ENCODE results near the gene ARL9.

ARL9 gene

DNA sequence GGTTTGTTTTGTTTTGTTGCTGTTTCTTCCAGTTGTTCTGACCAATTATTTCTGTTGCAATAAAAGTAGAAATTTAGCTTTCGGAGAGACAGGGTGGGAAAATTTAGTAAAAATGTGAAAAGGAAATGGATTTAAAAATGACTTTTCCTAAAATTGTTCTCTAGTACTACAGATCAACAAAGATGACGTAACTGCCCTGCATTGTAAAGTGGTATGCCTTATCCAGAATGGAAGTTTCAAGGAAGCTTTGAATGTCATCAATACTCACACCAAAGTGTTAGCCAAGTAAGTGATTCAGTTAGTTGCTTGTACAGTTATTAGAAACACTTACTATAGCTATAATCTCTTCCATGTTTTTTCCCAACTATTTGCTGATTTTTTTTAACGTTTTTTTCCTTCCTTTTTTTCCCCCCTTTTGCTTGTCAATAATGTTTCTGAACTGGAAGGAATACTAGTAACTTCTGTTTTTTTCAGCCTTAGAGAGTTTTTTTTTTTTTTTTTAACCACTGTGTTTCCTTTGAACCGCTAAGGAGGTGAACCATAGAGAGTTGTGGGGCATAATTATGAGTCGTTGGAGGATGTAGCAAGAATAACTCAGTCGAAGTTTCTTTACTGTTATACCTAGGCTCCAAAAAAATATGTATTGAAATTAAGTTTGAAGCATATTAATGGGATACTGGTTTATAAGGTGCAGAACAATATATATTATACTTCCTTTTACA, 35.9 kb upstream of the ARL9 start:
- TF ChIP-seq, protein P1, sequence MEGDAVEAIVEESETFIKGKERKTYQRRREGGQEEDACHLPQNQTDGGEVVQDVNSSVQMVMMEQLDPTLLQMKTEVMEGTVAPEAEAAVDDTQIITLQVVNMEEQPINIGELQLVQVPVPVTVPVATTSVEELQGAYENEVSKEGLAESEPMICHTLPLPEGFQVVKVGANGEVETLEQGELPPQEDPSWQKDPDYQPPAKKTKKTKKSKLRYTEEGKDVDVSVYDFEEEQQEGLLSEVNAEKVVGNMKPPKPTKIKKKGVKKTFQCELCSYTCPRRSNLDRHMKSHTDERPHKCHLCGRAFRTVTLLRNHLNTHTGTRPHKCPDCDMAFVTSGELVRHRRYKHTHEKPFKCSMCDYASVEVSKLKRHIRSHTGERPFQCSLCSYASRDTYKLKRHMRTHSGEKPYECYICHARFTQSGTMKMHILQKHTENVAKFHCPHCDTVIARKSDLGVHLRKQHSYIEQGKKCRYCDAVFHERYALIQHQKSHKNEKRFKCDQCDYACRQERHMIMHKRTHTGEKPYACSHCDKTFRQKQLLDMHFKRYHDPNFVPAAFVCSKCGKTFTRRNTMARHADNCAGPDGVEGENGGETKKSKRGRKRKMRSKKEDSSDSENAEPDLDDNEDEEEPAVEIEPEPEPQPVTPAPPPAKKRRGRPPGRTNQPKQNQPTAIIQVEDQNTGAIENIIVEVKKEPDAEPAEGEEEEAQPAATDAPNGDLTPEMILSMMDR (IDR thresholded peaks at IDR 0.05), result no peak
- no peak for DNase-seq
- H3K4me1 ChIP-seq, result peaks cover 0 to 32% (median 23%) of the 10 kb centered on the region in 4 donors
- intact Hi-C loops (cut with DNase I; ENCODE audit: low total_unique reads), result loop anchor here (10.0 kb wide), 1 partner anchor 55 kb away; no protein-coding TSS in a partner anchor
- H3K27ac ChIP-seq, result no peak overlapping the region
- no peak overlapping the region for H3K4me3 ChIP-seq
- H3K27me3 ChIP-seq, result no peaks in the 10 kb centered on the region
- no peaks in the 10 kb centered on the region for H3K9me3 ChIP-seq
- H3K36me3 ChIP-seq, result peaks cover 30 to 43% (median 33%) of the 10 kb centered on the region in 3 donors

DNA sequence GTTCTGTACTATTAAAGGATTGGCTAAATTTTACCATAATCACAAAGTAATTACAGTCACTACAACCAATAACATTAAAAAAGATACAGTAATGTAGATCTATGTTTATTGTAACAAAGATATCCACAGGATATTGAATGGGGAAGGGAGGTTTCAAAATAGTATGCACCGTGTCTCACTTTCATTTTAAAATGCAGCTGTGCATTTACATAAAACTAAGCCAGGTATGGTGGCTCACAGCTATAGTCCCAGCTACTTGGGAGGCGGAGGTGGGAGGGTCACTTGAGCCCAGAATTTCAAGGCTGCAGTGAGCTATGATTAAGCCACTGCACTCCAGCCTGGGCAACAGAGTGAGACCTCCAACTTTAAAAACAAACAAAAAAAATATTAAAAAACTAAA, 29.7 kb upstream of the ARL9 start:
- intact Hi-C loops (cut with DNase I; ENCODE audit: low total_unique reads), result no loop called here
- TF ChIP-seq, protein P1 (IDR thresholded peaks at IDR 0.05), result no peak
- Histone ChIP-seq H3K27me3 (no peaks in the 10 kb centered on the region), H3K27ac (no peak overlapping the region), H3K4me1 (no peaks in the 10 kb centered on the region), H3K4me3 (no peak overlapping the region), H3K36me3 (peaks cover 80 to 98% (median 85%) of the 10 kb centered on the region in 3 donors), H3K9me3 (no peaks in the 10 kb centered on the region)
- no peak for DNase-seq

DNA sequence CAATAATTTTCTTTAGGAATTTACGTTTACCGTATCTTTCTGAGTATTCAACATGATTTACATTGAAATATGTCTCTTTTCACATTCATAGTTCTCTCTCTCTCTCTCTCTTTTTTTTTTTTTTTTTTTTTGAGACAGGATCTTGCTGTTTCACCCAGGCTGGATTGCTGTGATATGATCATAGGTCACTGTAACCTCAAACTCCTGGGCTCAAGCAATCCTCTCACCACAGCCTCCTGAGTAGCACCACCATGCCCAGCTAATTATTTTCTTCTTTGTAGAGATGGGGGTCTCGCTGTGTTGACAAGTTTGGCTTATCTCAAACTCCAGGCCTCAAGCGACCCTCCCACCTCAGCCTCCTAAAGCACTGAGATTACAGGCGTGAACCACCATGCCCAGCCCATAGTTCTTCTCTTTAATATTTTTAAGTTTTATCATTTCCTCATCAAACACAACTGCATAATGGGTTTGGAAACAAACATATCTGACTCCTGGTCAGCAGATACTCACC, 28.3 kb upstream of the ARL9 start:
- H3K4me1 ChIP-seq, result no peaks in the 10 kb centered on the region
- no peak overlapping the region for H3K27ac ChIP-seq
- TF ChIP-seq, protein P1 (IDR thresholded peaks at IDR 0.05), result no peak
- no peaks in the 10 kb centered on the region for H3K27me3 ChIP-seq
- peaks cover 72 to 96% (median 81%) of the 10 kb centered on the region in 3 donors for H3K36me3 ChIP-seq
- DNase-seq, result no peak
- intact Hi-C loops (cut with DNase I; ENCODE audit: low total_unique reads), result no loop called here
- no peaks in the 10 kb centered on the region for H3K9me3 ChIP-seq
- no peak overlapping the region for H3K4me3 ChIP-seq

DNA sequence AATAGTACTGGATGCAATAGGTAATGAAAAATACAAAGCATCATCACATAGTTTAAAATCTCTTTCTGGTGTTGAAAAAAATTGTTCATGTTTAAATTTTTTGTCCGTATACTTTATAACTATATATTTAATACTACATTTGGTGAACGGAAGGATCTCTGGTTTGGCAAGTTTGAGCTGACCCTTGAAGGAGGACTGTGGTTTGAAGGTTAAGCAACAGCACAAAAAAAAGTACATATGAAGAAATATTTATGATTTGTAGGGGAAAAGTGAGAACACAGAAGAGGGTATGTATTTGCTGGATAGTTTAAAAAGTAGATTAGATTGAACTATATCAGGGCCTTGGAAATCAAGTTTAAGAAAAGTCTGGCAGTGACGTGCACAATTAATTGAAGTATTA, 24.9 kb upstream of the ARL9 start:
- no peaks in the 10 kb centered on the region for H3K9me3 ChIP-seq
- peaks cover 71 to 95% (median 71%) of the 10 kb centered on the region in 3 donors for H3K36me3 ChIP-seq
- DNase-seq, result no peak
- H3K4me1 ChIP-seq, result no peaks in the 10 kb centered on the region
- intact Hi-C loops (cut with DNase I; ENCODE audit: low total_unique reads), result no loop called here
- no peaks in the 10 kb centered on the region for H3K27me3 ChIP-seq
- H3K4me3 ChIP-seq, result no peak overlapping the region
- TF ChIP-seq, protein P1 (IDR thresholded peaks at IDR 0.05), result no peak
- H3K27ac ChIP-seq, result no peak overlapping the region

DNA sequence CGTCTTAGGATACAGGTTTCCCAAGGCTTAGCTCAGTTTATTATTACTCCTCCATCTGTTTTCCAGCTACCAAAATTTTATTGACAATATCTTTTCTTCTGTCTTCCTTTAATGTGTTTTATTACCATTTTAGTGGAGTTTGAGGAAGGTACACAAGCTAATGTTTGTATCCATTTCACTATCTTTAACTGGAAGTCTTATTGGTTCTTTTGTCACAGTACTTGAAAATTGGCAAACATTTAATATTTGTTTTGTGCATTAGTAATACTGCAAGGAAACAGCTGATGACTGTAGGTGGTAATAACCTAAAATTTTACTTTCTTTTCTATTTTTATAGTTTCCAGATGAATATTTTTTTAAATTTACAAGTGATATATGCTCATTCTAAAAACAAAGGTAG, 9.3 kb upstream of the ARL9 start:
- no peaks in the 10 kb centered on the region for H3K27me3 ChIP-seq
- no peak overlapping the region for H3K27ac ChIP-seq
- no peaks in the 10 kb centered on the region for H3K9me3 ChIP-seq
- H3K36me3 ChIP-seq, result peaks cover 75 to 95% (median 86%) of the 10 kb centered on the region in 3 donors
- no peak overlapping the region for H3K4me3 ChIP-seq
- TF ChIP-seq, protein P1 (IDR thresholded peaks at IDR 0.05), result no peak
- intact Hi-C loops (cut with DNase I; ENCODE audit: low total_unique reads), result no loop called here
- H3K4me1 ChIP-seq, result no peaks in the 10 kb centered on the region
- no peak for DNase-seq
